IPS-20b (cell line): Measurements from ENCODE around the gene SCAF4.
"Not testable (repeated sequence)": the region's sequence is repeated elsewhere in the genome, so short reads cannot be mapped to it uniquely, and the experiment has no call there.

Experiments
- H3K27ac ChIP-seq: one replicate; pipeline ENCODE4 v1.5.1; 2013; ENCODE audit warnings: low read length
- H3K27me3 ChIP-seq: 2 replicates; pipeline ENCODE4 v1.6.1; 2013; ENCODE audit warnings: mild to moderate bottlenecking, low read length, inconsistent platforms; ENCODE audit not compliant: insufficient read depth
- H3K36me3 ChIP-seq: 2 replicates; pipeline ENCODE4 v1.6.1; 2013; ENCODE audit warnings: low read depth, mild to moderate bottlenecking, inconsistent platforms, low read length, moderate library complexity; ENCODE audit not compliant: insufficient read depth
- H3K4me1 ChIP-seq: 2 replicates; pipeline ENCODE4 v1.6.1; 2013; ENCODE audit warnings: mild to moderate bottlenecking, control low read depth, inconsistent platforms, low read length, moderate library complexity; ENCODE audit not compliant: insufficient read depth
- H3K4me3 ChIP-seq: 2 replicates; pipeline ENCODE4 v1.5.1; 2013; ENCODE audit warnings: mild to moderate bottlenecking, low read length, inconsistent platforms
- H3K9ac ChIP-seq: 2 replicates; pipeline ENCODE4 v1.6.1; 2013; ENCODE audit warnings: low read depth, mild to moderate bottlenecking, inconsistent platforms, low read length, moderate library complexity
- H3K9me3 ChIP-seq: 2 replicates; pipeline ENCODE4 v1.6.1; 2013; ENCODE audit warnings: mild to moderate bottlenecking, low read depth, low read length, inconsistent platforms; ENCODE audit not compliant: insufficient read depth

SCAF4 gene

DNA sequence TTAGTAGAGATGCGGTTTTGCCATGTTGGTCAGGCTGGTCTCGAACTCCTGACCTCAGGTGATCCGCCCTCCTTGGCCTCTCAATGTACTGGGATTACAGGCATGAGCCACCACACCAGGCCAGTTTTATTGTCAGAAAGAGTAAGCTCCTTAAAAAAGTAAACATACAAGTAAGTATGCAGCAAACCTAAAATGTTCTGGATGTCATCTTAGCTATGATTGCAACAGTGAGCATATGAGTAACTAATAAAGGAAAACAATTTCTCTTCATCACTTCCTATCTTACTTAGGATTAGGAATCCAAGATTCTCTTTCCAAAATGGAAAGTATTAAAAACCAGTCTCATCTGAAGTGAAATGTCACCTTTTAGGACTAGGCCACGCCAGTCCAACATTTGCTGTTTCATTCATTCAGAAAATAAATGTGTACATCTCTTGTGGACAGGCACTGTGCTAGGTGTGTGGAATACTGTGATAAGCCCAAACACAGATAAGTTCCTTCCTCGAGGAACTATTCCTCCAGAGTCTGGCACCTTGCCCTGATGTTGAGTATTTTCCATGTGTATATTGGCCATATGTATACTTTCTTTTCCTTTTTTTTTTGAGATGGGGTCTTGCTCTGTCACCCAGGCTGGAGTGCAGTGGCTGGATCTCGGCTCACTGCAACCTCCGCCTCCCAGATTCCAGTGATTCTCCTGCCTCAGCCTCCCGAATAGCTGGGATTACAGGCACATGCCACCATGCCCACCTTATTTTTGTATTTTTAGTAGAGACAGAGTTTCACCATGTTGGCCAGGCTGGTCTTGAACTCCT, 5.9 kb upstream of the SCAF4 start:
- not testable (repeated sequence) for H3K9me3 ChIP-seq, H3K27me3 ChIP-seq, H3K36me3 ChIP-seq, H3K4me1 ChIP-seq, H3K27ac ChIP-seq, H3K9ac ChIP-seq, H3K4me3 ChIP-seq

DNA sequence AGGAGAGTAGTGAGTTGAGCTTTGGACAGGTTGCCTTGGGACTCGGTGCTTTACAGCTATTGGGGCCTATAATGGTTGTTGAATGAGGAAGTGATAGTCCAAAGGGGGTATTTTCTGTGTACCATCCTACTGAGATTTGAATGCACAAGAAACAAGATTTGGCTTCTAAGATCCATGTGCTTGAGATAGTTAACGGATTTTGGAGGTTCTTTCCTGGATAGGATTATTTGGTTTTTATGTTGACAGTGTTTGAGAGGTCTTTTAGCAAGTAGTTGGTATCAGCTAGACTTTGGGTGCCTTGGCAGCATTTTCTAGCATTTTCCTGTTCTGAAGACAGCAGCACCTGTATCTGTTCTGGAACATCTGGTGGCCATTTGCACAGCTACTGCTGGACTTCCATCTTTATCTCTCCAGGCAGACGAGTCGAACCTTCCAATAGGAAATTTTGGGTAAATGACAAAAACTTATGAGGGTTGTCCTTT, 3.6 kb upstream of the SCAF4 start:
- H3K9ac ChIP-seq, result no peak overlapping the region
- H3K36me3 ChIP-seq, result no peaks in the 10 kb centered on the region
- no peaks in the 10 kb centered on the region for H3K9me3 ChIP-seq
- 0 out of 2 replicates have a peak, but pooled peaks cover 6% of the 10 kb centered on the region for H3K27me3 ChIP-seq
- no peak overlapping the region for H3K4me3 ChIP-seq
- no peak overlapping the region for H3K27ac ChIP-seq
- peaks cover 12% of the 10 kb centered on the region; the same call in 1 of the 2 replicates for H3K4me1 ChIP-seq

DNA sequence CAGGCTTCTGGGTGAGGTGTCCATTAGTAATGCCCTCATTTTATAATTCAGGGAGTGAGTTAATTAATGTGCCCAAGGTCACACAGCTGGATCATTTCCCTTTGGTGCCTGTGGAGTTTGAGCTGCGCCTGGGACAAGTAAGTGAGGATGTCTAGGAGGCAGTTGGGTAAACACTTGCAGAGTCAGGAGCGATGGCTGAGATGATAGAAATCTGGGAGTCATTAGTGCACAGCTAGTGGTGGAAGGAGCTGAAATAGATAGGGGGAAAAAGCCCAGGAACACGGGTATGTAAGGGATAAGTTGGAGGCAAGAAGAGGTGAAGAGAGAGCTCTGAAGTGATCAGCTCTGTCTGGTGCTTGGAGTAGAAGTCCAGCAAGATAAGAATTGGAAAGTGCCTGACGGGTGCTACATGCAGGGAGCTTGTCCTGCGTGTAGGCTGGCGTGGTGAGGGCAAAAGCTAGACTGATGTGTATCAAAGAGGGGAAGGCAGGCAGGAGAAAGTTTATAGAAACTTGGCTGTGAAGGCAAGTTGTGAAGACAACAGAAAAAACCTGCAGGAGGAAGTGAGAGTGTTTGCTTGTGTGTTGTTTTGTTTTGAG, 1.7 kb upstream of the SCAF4 start:
- peak overlapping the region; percentile 87; the same call in 1 of the 2 replicates for H3K9ac ChIP-seq
- H3K27me3 ChIP-seq, result 0 out of 2 replicates have a peak, but pooled peaks cover 6% of the 10 kb centered on the region
- H3K9me3 ChIP-seq, result no peaks in the 10 kb centered on the region
- no peak overlapping the region for H3K27ac ChIP-seq
- no peaks in the 10 kb centered on the region for H3K36me3 ChIP-seq
- H3K4me3 ChIP-seq, result peak overlapping the region; percentile 69; the same call in 1 of the 2 replicates
- H3K4me1 ChIP-seq, result peaks cover 26% of the 10 kb centered on the region; the same call in 1 of the 2 replicates

DNA sequence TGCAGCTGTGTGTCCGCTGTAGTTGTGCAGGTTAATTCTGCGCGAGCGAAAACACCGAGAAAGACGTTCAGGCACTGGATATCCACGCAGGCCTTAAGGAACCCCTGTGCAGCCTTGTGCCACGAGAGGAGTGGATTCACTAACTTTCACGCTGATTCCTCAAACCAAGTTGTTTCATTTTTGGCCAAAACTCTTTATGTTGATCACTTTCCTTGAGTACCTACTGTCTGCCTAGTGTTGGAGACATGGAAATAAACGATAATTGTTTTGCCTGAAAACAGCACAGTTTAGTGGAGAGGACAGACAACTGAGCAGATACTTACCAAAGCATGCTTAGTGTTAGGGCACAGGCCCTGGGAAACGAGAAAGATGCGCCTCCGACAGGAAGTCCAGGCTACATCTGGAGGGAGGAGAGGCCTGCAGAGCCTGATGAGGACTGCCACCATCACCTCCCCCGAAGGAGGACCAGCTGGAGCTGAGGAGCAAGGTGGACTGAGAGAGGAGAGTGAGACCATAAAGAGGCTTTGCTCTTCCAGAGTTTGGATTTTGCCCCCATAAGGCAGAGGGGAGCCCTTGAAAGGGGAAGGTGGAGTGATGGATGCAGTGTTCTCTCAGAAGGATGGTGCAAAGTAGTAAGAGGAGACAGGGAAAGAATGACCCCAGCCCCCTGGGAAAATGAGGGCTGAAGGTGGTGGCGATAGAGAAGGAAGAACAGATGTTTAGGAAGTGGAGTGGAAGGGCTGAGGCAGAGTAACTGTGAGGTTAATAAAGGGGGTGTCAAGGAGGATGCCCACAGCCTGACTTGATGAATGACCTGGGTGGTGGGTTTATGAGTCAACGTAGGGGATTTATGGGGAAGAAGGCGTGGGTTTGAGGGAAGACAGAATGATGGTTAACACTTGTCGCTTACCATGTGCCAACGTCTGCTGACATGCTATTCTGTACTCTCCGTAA, 956 bp upstream of the SCAF4 start:
- H3K9ac ChIP-seq, result peak overlapping the region; percentile 87
- H3K4me3 ChIP-seq, result peak overlapping the region; percentile 69
- 0 out of 2 replicates have a peak, but pooled peaks cover 6% of the 10 kb centered on the region for H3K27me3 ChIP-seq
- H3K36me3 ChIP-seq, result no peaks in the 10 kb centered on the region
- peak overlapping the region; percentile 68 for H3K27ac ChIP-seq
- H3K9me3 ChIP-seq, result no peaks in the 10 kb centered on the region
- H3K4me1 ChIP-seq, result peaks cover 34% of the 10 kb centered on the region; the same call in 1 of the 2 replicates

DNA sequence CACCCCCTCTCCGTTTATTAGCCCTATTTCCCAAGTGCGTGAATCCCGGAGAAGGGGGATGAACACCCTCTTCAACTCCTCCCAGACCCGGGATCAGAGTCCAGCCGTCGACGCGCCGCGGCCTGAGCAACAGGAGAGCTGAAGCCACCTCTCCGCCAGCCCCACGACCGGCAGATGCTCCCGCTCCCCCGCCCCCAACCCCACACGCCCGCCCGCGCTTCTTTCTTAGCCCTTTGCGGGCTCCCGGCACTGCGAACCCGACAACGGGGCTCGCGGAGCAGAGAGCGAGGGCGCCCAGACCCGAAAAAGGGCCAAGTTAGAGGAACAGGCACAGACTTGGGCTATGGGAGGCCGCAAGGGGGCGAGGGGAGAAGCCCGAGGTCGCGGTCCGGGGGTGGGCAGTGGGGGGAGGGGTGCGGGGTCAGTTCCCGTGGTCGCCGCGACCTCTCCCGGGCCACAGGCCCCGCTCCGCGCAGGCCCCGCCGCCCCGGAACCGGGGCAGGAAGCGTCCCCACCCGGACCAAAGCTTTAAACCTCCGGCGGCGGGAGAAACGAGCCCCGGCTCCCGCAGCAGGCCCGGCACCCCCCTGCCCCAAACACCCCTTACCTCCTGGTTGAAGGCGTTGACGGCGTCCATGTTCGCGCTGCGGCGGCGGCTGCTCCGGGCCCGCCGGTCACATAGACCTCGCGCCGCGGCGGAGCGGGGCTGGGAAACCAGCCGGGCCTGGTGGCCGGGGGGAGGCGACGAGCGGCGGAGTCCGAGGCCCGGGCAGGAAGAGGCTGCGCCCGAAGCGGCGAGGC, 662 bp downstream of the SCAF4 start:
- Histone ChIP-seq H3K9ac (peak overlapping the region; percentile 87), H3K36me3 (peaks cover 13% of the 10 kb centered on the region; the same call in 1 of the 2 replicates), H3K27me3 (0 out of 2 replicates have a peak, but pooled peaks cover 6% of the 10 kb centered on the region), H3K9me3 (no peaks in the 10 kb centered on the region), H3K4me1 (peaks cover 34% of the 10 kb centered on the region; the same call in 1 of the 2 replicates), H3K27ac (no peak overlapping the region), H3K4me3 (peak overlapping the region; percentile 84)

DNA sequence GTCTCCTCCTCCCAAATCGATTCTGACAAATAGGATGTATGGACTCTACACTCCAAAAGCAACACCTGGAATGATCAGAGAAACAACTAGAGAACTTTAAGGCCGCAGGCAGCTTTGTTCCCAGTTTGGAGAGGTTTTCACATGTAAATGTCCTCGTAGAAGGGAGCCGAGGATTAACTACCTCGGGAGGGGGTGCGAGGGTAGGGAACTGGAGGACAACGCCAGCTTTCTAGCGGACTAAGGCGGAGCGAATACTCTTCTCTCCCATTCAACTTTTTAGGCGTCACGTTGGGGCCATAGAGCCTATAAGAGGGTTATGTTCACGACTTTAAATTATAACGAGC, 1.2 kb downstream of the SCAF4 start:
- Histone ChIP-seq H3K9me3 (no peaks in the 10 kb centered on the region), H3K27ac (no peak overlapping the region), H3K4me1 (peaks cover 34% of the 10 kb centered on the region; the same call in 1 of the 2 replicates), H3K9ac (peak overlapping the region; percentile 87), H3K27me3 (0 out of 2 replicates have a peak, but pooled peaks cover 6% of the 10 kb centered on the region), H3K36me3 (peaks cover 14% of the 10 kb centered on the region; the same call in 1 of the 2 replicates), H3K4me3 (peak overlapping the region; percentile 84)

DNA sequence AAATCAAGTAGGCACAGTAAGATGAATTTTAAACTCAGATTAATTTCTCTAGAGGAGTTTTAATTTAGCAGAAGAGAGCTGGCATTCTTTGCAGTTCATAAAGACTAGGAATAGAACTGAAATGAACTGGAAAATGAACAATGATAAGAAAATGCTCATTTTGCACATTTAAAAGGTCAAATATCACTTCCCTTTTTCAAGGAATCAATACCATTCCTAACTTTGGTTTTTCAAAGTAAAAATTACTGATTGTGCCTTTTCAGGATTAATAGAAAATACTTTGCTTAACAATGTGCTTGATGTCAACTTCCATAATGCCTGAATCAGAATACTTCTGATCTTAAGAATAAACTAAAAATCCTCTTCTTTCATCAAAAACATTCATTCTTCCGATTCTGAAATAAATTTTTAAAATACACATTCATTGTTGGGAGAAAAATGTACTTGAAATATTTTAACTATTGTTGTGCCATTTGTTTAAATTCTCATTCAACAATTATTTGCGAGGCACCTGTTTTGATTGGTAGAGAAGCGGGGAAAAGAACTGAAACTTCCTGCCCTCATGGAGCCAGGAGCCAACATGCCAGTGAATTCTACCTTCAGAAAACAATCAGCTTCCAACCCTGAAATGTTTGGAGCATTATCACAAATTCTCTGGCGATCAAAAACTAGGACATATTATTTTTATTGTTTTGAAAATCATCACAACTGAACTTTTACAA, 2.1 kb downstream of the SCAF4 start:
- no peak overlapping the region for H3K27ac ChIP-seq

DNA sequence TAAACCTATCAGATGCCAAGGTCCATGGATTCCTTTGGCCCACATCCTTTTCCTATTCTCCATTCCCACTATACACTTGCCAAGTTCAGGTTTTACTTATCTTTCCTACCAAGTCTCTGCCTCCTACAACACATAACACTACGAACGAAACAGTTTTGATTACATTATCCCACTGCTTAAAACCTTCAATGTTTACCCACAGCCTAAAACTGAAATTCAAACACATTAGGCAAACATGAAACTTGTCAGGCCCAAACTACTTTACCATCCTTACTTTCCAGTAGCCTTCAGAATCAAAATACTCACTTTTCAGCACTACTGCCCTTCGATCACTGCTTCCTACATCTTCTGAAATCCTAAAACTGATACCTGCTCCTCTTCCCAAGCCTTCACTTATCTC, 3.0 kb downstream of the SCAF4 start:
- Histone ChIP-seq H3K27me3 (0 out of 2 replicates have a peak, but pooled peaks cover 6% of the 10 kb centered on the region), H3K36me3 (peaks cover 14% of the 10 kb centered on the region; the same call in 1 of the 2 replicates), H3K27ac (no peak overlapping the region), H3K9me3 (no peaks in the 10 kb centered on the region), H3K4me1 (peaks cover 34% of the 10 kb centered on the region; the same call in 1 of the 2 replicates), H3K4me3 (peak overlapping the region; percentile 84), H3K9ac (peak overlapping the region; percentile 87; the same call in 1 of the 2 replicates)

More for the DNA sequence above, 2.1 kb downstream of the SCAF4 start:
- peak overlapping the region; percentile 87 for H3K9ac ChIP-seq
- peak overlapping the region; percentile 84 for H3K4me3 ChIP-seq
- H3K36me3 ChIP-seq, result peaks cover 14% of the 10 kb centered on the region; the same call in 1 of the 2 replicates
- 0 out of 2 replicates have a peak, but pooled peaks cover 6% of the 10 kb centered on the region for H3K27me3 ChIP-seq
- H3K9me3 ChIP-seq, result no peaks in the 10 kb centered on the region
- peaks cover 34% of the 10 kb centered on the region; the same call in 1 of the 2 replicates for H3K4me1 ChIP-seq

DNA sequence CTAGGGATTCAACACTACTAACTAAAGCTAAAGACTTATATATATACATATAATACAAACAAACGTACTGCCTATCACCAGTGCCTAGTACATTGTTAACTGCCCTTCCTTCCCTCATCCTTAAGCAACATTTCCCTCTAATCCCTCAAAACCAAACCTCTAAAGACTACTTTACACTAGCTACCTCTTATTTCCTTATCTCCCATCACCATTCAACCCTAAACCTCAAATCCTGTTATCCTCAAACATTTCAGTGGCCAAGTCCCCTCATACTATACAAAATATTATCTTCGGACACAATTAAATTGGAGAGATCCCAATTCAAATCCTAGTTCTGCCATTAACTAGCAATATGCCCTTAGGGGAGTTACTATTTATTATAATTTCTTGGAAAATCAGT, 3.7 kb downstream of the SCAF4 start:
- no peaks in the 10 kb centered on the region for H3K9me3 ChIP-seq
- H3K4me1 ChIP-seq, result peaks cover 30% of the 10 kb centered on the region; the same call in 1 of the 2 replicates
- H3K27ac ChIP-seq, result no peak overlapping the region
- peaks cover 18% of the 10 kb centered on the region; the same call in 1 of the 2 replicates for H3K36me3 ChIP-seq
- H3K4me3 ChIP-seq, result peak overlapping the region; percentile 84; the same call in 1 of the 2 replicates
- no peaks in the 10 kb centered on the region for H3K27me3 ChIP-seq
- no peak overlapping the region for H3K9ac ChIP-seq

DNA sequence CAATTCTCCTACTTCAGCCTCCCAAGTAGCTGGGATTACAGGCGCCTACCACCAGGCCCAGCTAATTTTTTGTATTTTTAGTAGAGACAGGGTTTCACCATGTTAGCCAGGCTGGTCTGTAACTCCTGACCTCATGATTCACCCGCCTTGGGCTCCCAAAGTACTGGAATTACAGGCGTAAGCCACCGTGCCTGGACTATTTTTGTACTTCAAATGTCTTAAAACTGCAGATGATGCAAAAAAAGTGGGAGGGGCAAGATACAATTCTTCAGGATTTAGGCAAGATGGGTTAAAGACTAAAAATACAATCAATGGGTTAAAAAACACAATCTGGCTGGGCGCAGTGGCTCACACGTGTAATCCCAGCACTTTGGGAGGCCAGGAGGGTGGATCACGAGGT, 4.7 kb downstream of the SCAF4 start:
- Histone ChIP-seq H3K4me3 (no peak overlapping the region), H3K9me3 (no peaks in the 10 kb centered on the region), H3K27ac (no peak overlapping the region), H3K27me3 (no peaks in the 10 kb centered on the region), H3K4me1 (peaks cover 23% of the 10 kb centered on the region; the same call in 1 of the 2 replicates), H3K9ac (no peak overlapping the region), H3K36me3 (peaks cover 18% of the 10 kb centered on the region; the same call in 1 of the 2 replicates)
